Kidney (tissue), 22 donors: Measurements from ENCODE around the gene HLA-DPA1. TPM values are rescaled to one million over a fixed set of nuclear protein-coding genes. Genes with fewer than 3 reads are reported as not detected.

Source experiments
- DNase-seq, 5 donors: peaks; one replicate each; pipeline ENCODE4 v3.0.0-alpha.2; 2013 to 2020
- FAIRE-seq: peaks from 2 replicates; lab custom pipeline; 2012; peaks lifted over from hg19 to GRCh38; lab: Jason Lieb, UNC
- H3K27ac ChIP-seq, 2 donors: one replicate each; pipeline ENCODE4 v1.7.0; 2013; ENCODE audit warnings: low read depth in 2 of 2, low read length in 2 of 2, inconsistent platforms in 1 of 2
- H3K27me3 ChIP-seq: one replicate; pipeline ENCODE4 v1.7.1; 2013; ENCODE audit warnings: low read length, inconsistent platforms; ENCODE audit not compliant: control insufficient read depth, insufficient read depth
- H3K36me3 ChIP-seq, 3 donors: one replicate each; pipeline versions ENCODE4 v1.7.0 to v1.7.1; 2013; ENCODE audit warnings: low read length in 3 of 3, control low read depth in 1 of 3, inconsistent platforms in 1 of 3; ENCODE audit not compliant: insufficient read depth in 3 of 3, control insufficient read depth in 2 of 3
- H3K4me1 ChIP-seq, 3 donors: one replicate each; pipeline versions ENCODE4 v1.7.0 to v1.7.1; 2013; ENCODE audit warnings: low read length in 3 of 3, inconsistent platforms in 1 of 3, low read depth in 1 of 3; ENCODE audit not compliant: control insufficient read depth in 2 of 3, insufficient read depth in 2 of 3
- H3K4me3 ChIP-seq, 3 donors: one replicate each; pipeline versions ENCODE4 v1.7.0 to v1.8.1; 2013; ENCODE audit warnings: low read length in 3 of 3, control low read depth in 1 of 3, inconsistent platforms in 1 of 3
- H3K9ac ChIP-seq, 3 donors: one replicate each; pipeline versions ENCODE4 v1.7.0 to v1.7.1; 2013; ENCODE audit warnings: low read length in 3 of 3, control low read depth in 1 of 3, inconsistent platforms in 1 of 3
- H3K9me3 ChIP-seq, 3 donors: one replicate each; pipeline versions ENCODE4 v1.7.0 to v1.7.1; 2013; ENCODE audit warnings: low read length in 3 of 3, control low read depth in 1 of 3, inconsistent platforms in 1 of 3; ENCODE audit not compliant: control insufficient read depth in 2 of 3, insufficient read depth in 1 of 3
- CTCF ChIP-seq: IDR thresholded peaks from 3 replicates; pipeline ENCODE4 v1.5.1; 2012; ENCODE audit warnings: mild to moderate bottlenecking, moderate library complexity, borderline replicate concordance; ENCODE audit not compliant: insufficient read depth; ENCODE audit errors: extremely low read depth
- intact Hi-C: fragments of 100-400 bp; cut with DNase I; formaldehyde crosslinking; loops from one replicate; pipeline ENCODE4 v1.11.1; 2022
- long read RNA-seq, 10 donors: library from polyadenylated mRNA in 1 of 10; unstranded in 1 of 10; transcript quantifications; one replicate each; pipeline ENCODE4 v2.0.0 and lab custom pipeline, GENCODE V29; 2021 to 2026
- polyA plus RNA-seq: library from polyadenylated mRNA; stranded (reverse); fragments of 350-450 nt; fragmentation: Illumina TruSeq; extraction: RNeasy Lipid Tissue Mini Kit (QIAGEN cat#74804); gene quantifications from one replicate; pipeline ENCODE4 v1.2.3, GENCODE V29; 2014; ENCODE audit warnings: low read depth, low replicate concordance; ENCODE audit not compliant: insufficient read depth
- total RNA-seq: library from RNA; stranded (reverse); fragmentation: NEBNext Ultra II Directional; extraction: Animal tissue kit (Norgen Biotek cat#: 25700); gene quantifications from one replicate; pipeline ENCODE4 v1.2.1, GENCODE V29; 2021
- donor health status: control.
- donor health status: control.
- donor health status: control.
- donor health status: control.
- donor health status: control.
- donor health status: DM: yes; HTN: yes; CAD: no.
- donor health status: Normal renal cell carcinoma (clear cell type).

HLA-DPA1 gene
- total RNA-seq: 200 TPM
- 154 TPM for polyA plus RNA-seq
- long read RNA-seq, donor 1, full-length matches to known transcripts: 1 of 1 reads
- long read RNA-seq, donor 1, partial matches to known transcripts: 0 of 1 reads
- long read RNA-seq, donor 1, other reads (novel, unspliced or antisense): 0 of 1 reads
- long read RNA-seq, donor 2, full-length matches to known transcripts: 1 of 1 reads
- long read RNA-seq, donor 2, partial matches to known transcripts: 0 of 1 reads
- long read RNA-seq, donor 2, other reads (novel, unspliced or antisense): 0 of 1 reads
- long read RNA-seq, donor 3, full-length matches to known transcripts: 3 of 14 reads
- long read RNA-seq, donor 3, partial matches to known transcripts: 11 of 14 reads
- long read RNA-seq, donor 3, other reads (novel, unspliced or antisense): 0 of 14 reads
- long read RNA-seq, donor 4: 0 reads
- long read RNA-seq, donor 5: 0 reads
- long read RNA-seq, donor 6, full-length matches to known transcripts: 2 of 32 reads
- long read RNA-seq, donor 6, partial matches to known transcripts: 30 of 32 reads
- long read RNA-seq, donor 6, other reads (novel, unspliced or antisense): 0 of 32 reads
- long read RNA-seq, donor 7, partial matches to known transcripts: 95 of 98 reads
- long read RNA-seq, donor 7, other reads (novel, unspliced or antisense): 2 of 98 reads
- long read RNA-seq, donor 8, partial matches to known transcripts: 6 of 7 reads
- long read RNA-seq, donor 8, other reads (novel, unspliced or antisense): 0 of 7 reads
- long read RNA-seq, donor 9, full-length matches to known transcripts: 2 of 38 reads
- long read RNA-seq, donor 9, partial matches to known transcripts: 27 of 38 reads
- long read RNA-seq, donor 9, other reads (novel, unspliced or antisense): 9 of 38 reads
- long read RNA-seq, donor 10, partial matches to known transcripts: 35 of 36 reads
- long read RNA-seq, donor 10, other reads (novel, unspliced or antisense): 0 of 36 reads

GRCh38 chr6:33073431-33073871 is at the start of gene HLA-DPA1:
TSS of gene HLA-DPA1 (minus strand) at chr6:33073649.
- FAIRE-seq: no peak
- peaks cover 0 to 2% (median 0%) of the 10 kb centered on the region in 3 donors for H3K36me3 ChIP-seq
- no peak for TF ChIP-seq CTCF
- DNase-seq: peak in 1 of 5 donors; percentile 13
- H3K4me1 ChIP-seq: peaks cover 0 to 4% (median 0%) of the 10 kb centered on the region in 3 donors
- H3K4me3 ChIP-seq: peak within 1 kb of the TSS in 2 of 3 donors; percentile 60 to 62
- no peaks in the 10 kb centered on the region for H3K9me3 ChIP-seq
- H3K27ac ChIP-seq: peak within 1 kb of the TSS in 1 of 2 donors; percentile 52
- intact Hi-C loops: no loop called here
- no peaks in the 10 kb centered on the region for H3K27me3 ChIP-seq
- peak within 1 kb of the TSS in 1 of 3 donors; percentile 52 for H3K9ac ChIP-seq

- FAIRE-seq: no peak
- intact Hi-C loops: no loop called here
- no peak for TF ChIP-seq CTCF
Observed at GRCh38 chr6:33123181-33123580, 49.7 kb upstream of the HLA-DPA1 start.

DNA sequence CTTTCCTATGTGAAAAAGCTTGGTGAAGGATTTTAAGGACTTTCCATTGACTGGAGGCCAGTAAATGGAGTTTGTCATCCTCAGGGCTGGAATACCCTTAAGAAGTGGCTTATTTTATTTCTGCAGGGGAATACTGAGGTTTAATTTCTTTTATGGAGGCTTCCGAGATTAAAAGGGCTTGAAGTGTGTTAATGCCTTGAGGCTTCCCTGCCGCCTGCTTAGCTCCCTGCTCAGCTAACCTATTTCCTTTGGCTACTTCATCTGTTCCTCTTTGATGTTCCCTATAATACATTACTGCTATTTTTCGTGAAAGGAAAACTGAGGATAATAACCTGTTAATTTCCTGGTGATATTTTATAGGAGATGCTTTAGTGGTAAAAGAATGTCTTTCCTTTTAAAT is 46.6 kb upstream of the HLA-DPA1 start:
- H3K9me3 ChIP-seq: peaks cover 0 to 11% (median 0%) of the 10 kb centered on the region in 3 donors
- H3K4me3 ChIP-seq: no peak overlapping the region
- FAIRE-seq (no peak), DNase-seq (no peak)
- no peaks in the 10 kb centered on the region for H3K4me1 ChIP-seq
- intact Hi-C loops: no loop called here
- peaks cover 3% of the 10 kb centered on the region for H3K27me3 ChIP-seq
- no peak overlapping the region for H3K27ac ChIP-seq
- no peaks in the 10 kb centered on the region for H3K36me3 ChIP-seq
- H3K9ac ChIP-seq: no peak overlapping the region
- TF ChIP-seq CTCF: no peak

More at GRCh38 chr6:33123181-33123580, 49.7 kb upstream of the HLA-DPA1 start:
- DNase-seq: no peak
- no peak overlapping the region for H3K27ac ChIP-seq
- no peaks in the 10 kb centered on the region for H3K4me1 ChIP-seq
- H3K9ac ChIP-seq: no peak overlapping the region
- H3K36me3 ChIP-seq: no peaks in the 10 kb centered on the region
- H3K9me3 ChIP-seq: peaks cover 0 to 11% (median 0%) of the 10 kb centered on the region in 3 donors
- no peak overlapping the region for H3K4me3 ChIP-seq
- H3K27me3 ChIP-seq: no peaks in the 10 kb centered on the region
